ENCODE results near the gene HNF4A. TPM values are rescaled to one million over a fixed set of nuclear protein-coding genes. Genes with fewer than 3 reads are reported as not detected.
A peak's percentile ranks its signal among the peaks of the same experiment; 100 is the strongest.

The HNF4A gene
- total and polyA plus RNA-seq, 2 of the 13 experiments (the other 11 are each of a cell fraction or from before 2014, with no cell fraction given), result 80.9 to 169 TPM

GRCh38 chr20:44403194-44404112 is 48.0 kb downstream of the HNF4A start (continued):
- TF ChIP-seq TFDP2 (CRISPR knock-in tag; IDR thresholded peaks at IDR 0.05) (no peak), ZNF563 (CRISPR knock-in tag; IDR thresholded peaks at IDR 0.05) (no peak), JARID2 (CRISPR knock-in tag; IDR thresholded peaks at IDR 0.05; ENCODE audit: insufficient replicate concordance) (no peak), ZIK1 (CRISPR knock-in tag; IDR thresholded peaks at IDR 0.05; ENCODE audit: borderline replicate concordance, low read depth) (no peak), ZNF224 (CRISPR knock-in tag; IDR thresholded peaks at IDR 0.05) (no peak), SOX13 (IDR thresholded peaks at IDR 0.05) (no peak), SOX13 (CRISPR knock-in tag; conservative IDR thresholded peaks at IDR 0.05 in 1 of 2, IDR thresholded peaks at IDR 0.05 in 1 of 2) (no peak), ZSCAN21 (CRISPR knock-in tag; IDR thresholded peaks at IDR 0.05; ENCODE audit: borderline replicate concordance) (no peak), TRIM24 (CRISPR knock-in tag; IDR thresholded peaks at IDR 0.05) (no peak), CREBL2 (CRISPR knock-in tag; IDR thresholded peaks at IDR 0.05; ENCODE audit: borderline replicate concordance) (0 out of 2 replicates have a peak, but pooled peaks have one; percentile 17), ZNF687 (CRISPR knock-in tag; IDR thresholded peaks at IDR 0.05) (peak; percentile 1), ZNF274 (CRISPR knock-in tag; IDR thresholded peaks at IDR 0.05) (no peak), SP5 (CRISPR knock-in tag; IDR thresholded peaks at IDR 0.05; ENCODE audit: borderline replicate concordance, low read depth) (no peak), SKIL (CRISPR knock-in tag; IDR thresholded peaks at IDR 0.05; ENCODE audit: borderline replicate concordance) (no peak), CREB3 (CRISPR knock-in tag; IDR thresholded peaks at IDR 0.05) (no peak), HNRNPK (IDR thresholded peaks at IDR 0.05; ENCODE audit: low read depth, low read length, poor library complexity, severe bottlenecking) (no peak)
- TF ChIP-seq, protein P1, sequence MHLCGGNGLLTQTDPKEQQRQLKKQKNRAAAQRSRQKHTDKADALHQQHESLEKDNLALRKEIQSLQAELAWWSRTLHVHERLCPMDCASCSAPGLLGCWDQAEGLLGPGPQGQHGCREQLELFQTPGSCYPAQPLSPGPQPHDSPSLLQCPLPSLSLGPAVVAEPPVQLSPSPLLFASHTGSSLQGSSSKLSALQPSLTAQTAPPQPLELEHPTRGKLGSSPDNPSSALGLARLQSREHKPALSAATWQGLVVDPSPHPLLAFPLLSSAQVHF (CRISPR knock-in tag; IDR thresholded peaks at IDR 0.05), result no peak
- TF ChIP-seq, protein P2, sequence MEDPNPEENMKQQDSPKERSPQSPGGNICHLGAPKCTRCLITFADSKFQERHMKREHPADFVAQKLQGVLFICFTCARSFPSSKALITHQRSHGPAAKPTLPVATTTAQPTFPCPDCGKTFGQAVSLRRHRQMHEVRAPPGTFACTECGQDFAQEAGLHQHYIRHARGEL (CRISPR knock-in tag; IDR thresholded peaks at IDR 0.05), result no peak
